K562 (cell line): ENCODE results near the gene MFSD6.

Source experiments
- BRCA1 ChIP-seq, 2 experiments: fragments of 450-650 bp in 1 of 2; sonication (generic) in 1 of 2; formaldehyde crosslinking in 1 of 2; IDR thresholded peaks; 2 replicates each; pipeline versions ENCODE4 v1.5.0 to v1.6.1; 2017 to 2020; ENCODE audit warnings: mild to moderate bottlenecking in 1 of 2, missing genetic modification reagents in 1 of 2
- EP300 ChIP-seq: IDR thresholded peaks from 2 replicates; pipeline ENCODE4 v1.6.1; 2012; ENCODE audit warnings: low read length, improper control_type of control experiment
- KDM4B ChIP-seq, 2 experiments: fragments of 450-650 bp in 1 of 2; sonication (generic) in 1 of 2; IDR thresholded peaks; 2 replicates each; pipeline ENCODE4 v1.6.1; 2016 to 2017; ENCODE audit warnings: borderline replicate concordance in 2 of 2, antibody characterized with exemption in 1 of 2, low read depth in 1 of 2, mild to moderate bottlenecking in 1 of 2
- NFIC ChIP-seq: fragments of 450-650 bp; IDR thresholded peaks from 2 replicates; pipeline ENCODE4 v1.6.1; 2017; ENCODE audit warnings: mild to moderate bottlenecking, inconsistent platforms
- NR2F6 ChIP-seq: fragments of 450-650 bp; formaldehyde crosslinking; IDR thresholded peaks from 2 replicates; pipeline ENCODE4 v1.4.0; 2020; ENCODE audit warnings: mild to moderate bottlenecking
- RCOR1 ChIP-seq, 2 experiments: IDR thresholded peaks; 2 replicates each; pipeline ENCODE4 v1.6.1; 2012; ENCODE audit warnings: low read depth in 2 of 2, low read length in 2 of 2, borderline replicate concordance in 1 of 2, improper control_type of control experiment in 1 of 2
- SPI1 ChIP-seq: IDR thresholded peaks from 2 replicates; pipeline ENCODE4 v1.6.1; 2011; ENCODE audit warnings: low read depth, low read length, control low read depth, borderline replicate concordance
- TF ChIP-seq, protein P1 (sequence below), 2 experiments: fragments of 200-800 bp in 1 of 2; sonication (Bioruptor generic) in 1 of 2; sonication (generic) in 1 of 2; formaldehyde crosslinking in 1 of 2; IDR thresholded peaks in 1 of 2; conservative IDR thresholded peaks in 1 of 2; 2 replicates each; pipeline versions ENCODE4 v1.5.0 to v1.6.1; 2016 to 2020; ENCODE audit warnings: missing compliant biosample characterization in 1 of 2, missing genetic modification characterization in 1 of 2, missing genetic modification reagents in 1 of 2
- TF ChIP-seq, protein P2 (sequence below): sonication (generic); formaldehyde crosslinking; IDR thresholded peaks from 2 replicates; pipeline ENCODE4 v1.9.0; 2022; ENCODE audit warnings: mild to moderate bottlenecking, missing genetic modification reagents
- TF ChIP-seq, protein P3 (sequence below), 3 experiments: IDR thresholded peaks in 2 of 3; conservative IDR thresholded peaks in 1 of 3; 2 replicates each; pipeline ENCODE4 v1.5.1; 2011 to 2012; ENCODE audit warnings: low read length in 3 of 3, mild to moderate bottlenecking in 3 of 3, control low read depth in 2 of 3, improper control_type of control experiment in 1 of 3, inconsistent platforms in 1 of 3, low read depth in 1 of 3, mixed read lengths in 1 of 3, moderate library complexity in 1 of 3; ENCODE audit not compliant: insufficient read depth in 2 of 3
- TF ChIP-seq, protein P4 (sequence below): IDR thresholded peaks from 2 replicates; pipeline ENCODE4 v1.6.1; 2016; ENCODE audit warnings: missing genetic modification characterization, missing compliant biosample characterization

DNA sequence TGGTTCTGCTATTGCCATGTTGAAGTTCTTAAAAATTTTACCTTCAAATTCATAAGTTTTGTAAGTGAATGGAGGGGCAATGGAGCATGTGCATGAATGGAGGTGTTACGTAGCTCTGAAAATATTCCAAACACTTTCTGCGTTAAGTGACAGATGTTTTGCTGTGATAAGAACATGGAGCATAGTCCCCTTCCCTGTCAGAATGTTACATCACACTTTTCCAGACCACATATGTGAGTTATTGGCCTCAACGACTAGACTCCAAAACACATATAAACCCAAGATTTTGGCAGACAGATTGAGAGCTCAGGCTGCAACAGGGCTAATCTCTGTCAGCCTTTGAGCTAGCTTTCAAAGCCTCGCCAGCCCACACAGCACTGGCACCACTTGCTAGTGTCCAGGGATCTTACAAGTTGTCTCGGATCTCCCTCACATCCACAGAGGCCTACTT, 27.2 kb upstream of the MFSD6 start:
- TF ChIP-seq, protein P1, sequence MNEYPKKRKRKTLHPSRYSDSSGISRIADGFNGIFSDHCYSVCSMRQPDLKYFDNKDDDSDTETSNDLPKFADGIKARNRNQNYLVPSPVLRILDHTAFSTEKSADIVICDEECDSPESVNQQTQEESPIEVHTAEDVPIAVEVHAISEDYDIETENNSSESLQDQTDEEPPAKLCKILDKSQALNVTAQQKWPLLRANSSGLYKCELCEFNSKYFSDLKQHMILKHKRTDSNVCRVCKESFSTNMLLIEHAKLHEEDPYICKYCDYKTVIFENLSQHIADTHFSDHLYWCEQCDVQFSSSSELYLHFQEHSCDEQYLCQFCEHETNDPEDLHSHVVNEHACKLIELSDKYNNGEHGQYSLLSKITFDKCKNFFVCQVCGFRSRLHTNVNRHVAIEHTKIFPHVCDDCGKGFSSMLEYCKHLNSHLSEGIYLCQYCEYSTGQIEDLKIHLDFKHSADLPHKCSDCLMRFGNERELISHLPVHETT (CRISPR knock-in tag; conservative IDR thresholded peaks at IDR 0.05 in 1 of 2, IDR thresholded peaks at IDR 0.05 in 1 of 2): no peak
- TF ChIP-seq SPI1: no peak
- peak; percentile 92 for TF ChIP-seq EP300
- TF ChIP-seq, protein P2, sequence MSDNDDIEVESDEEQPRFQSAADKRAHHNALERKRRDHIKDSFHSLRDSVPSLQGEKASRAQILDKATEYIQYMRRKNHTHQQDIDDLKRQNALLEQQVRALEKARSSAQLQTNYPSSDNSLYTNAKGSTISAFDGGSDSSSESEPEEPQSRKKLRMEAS (CRISPR knock-in tag): no peak
- no peak for TF ChIP-seq NR2F6 (CRISPR knock-in tag)
- TF ChIP-seq, protein P3, sequence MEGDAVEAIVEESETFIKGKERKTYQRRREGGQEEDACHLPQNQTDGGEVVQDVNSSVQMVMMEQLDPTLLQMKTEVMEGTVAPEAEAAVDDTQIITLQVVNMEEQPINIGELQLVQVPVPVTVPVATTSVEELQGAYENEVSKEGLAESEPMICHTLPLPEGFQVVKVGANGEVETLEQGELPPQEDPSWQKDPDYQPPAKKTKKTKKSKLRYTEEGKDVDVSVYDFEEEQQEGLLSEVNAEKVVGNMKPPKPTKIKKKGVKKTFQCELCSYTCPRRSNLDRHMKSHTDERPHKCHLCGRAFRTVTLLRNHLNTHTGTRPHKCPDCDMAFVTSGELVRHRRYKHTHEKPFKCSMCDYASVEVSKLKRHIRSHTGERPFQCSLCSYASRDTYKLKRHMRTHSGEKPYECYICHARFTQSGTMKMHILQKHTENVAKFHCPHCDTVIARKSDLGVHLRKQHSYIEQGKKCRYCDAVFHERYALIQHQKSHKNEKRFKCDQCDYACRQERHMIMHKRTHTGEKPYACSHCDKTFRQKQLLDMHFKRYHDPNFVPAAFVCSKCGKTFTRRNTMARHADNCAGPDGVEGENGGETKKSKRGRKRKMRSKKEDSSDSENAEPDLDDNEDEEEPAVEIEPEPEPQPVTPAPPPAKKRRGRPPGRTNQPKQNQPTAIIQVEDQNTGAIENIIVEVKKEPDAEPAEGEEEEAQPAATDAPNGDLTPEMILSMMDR (IDR thresholded peaks at IDR 0.05 in 2 of 3, conservative IDR thresholded peaks at IDR 0.05 in 1 of 3; ENCODE audit: insufficient read depth in 2 of 3, low read depth in 1 of 3, low read length in 3 of 3): no peak
- TF ChIP-seq KDM4B (IDR thresholded peaks at IDR 0.05; ENCODE audit: borderline replicate concordance in 2 of 2, low read depth in 1 of 2): no peak
- TF ChIP-seq, protein P4, sequence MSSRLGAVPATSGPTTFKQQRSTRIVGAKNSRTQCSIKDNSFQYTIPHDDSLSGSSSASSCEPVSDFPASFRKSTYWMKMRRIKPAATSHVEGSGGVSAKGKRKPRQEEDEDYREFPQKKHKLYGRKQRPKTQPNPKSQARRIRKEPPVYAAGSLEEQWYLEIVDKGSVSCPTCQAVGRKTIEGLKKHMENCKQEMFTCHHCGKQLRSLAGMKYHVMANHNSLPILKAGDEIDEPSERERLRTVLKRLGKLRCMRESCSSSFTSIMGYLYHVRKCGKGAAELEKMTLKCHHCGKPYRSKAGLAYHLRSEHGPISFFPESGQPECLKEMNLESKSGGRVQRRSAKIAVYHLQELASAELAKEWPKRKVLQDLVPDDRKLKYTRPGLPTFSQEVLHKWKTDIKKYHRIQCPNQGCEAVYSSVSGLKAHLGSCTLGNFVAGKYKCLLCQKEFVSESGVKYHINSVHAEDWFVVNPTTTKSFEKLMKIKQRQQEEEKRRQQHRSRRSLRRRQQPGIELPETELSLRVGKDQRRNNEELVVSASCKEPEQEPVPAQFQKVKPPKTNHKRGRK: no peak
- TF ChIP-seq RCOR1 (IDR thresholded peaks at IDR 0.05; ENCODE audit: borderline replicate concordance in 1 of 2, low read depth in 2 of 2, low read length in 2 of 2): peak in 1 of 2 experiments; percentile 92; a peak in 1 of 4 replicates
- TF ChIP-seq BRCA1 (IDR thresholded peaks at IDR 0.05): no peak
- TF ChIP-seq BRCA1 (CRISPR knock-in tag; IDR thresholded peaks at IDR 0.05): no peak
- TF ChIP-seq NFIC: peak; percentile 59
